Measurements from ENCODE around the gene BRAT1. TPM values are rescaled to one million over a fixed set of nuclear protein-coding genes. Genes with fewer than 3 reads are reported as not detected.

Gene BRAT1
- 39.5 and 40.9 TPM in 2 replicates for total RNA-seq

GRCh38 chr7:2555121-2556052 is at the start of gene BRAT1:
Gene BRAT1 (minus strand): TSS chr7:2555524. CDS start chr7:2554431, 1,093 bp downstream.
- Mint-ChIP-seq H3K36me3 (ENCODE audit: low read depth) (peaks cover 20% of the 10 kb centered on the region), H3K27ac (peak within 1 kb of the TSS; percentile 92), H3K27me3 (no peaks in the 10 kb centered on the region), H3K9me3 (no peaks in the 10 kb centered on the region), H3K4me3 (peak within 1 kb of the TSS; percentile 90), H3K4me1 (peaks cover 29% of the 10 kb centered on the region)
- DNase-seq: peak; percentile 97
- intact Hi-C loops (cut with micrococcal nuclease): loop anchor here (1.0 to 10.0 kb wide), 7 partner anchors 25 to 203 kb away; partner anchors contain the start of genes CHST12, EIF3B and TTYH3

- intact Hi-C loops (cut with micrococcal nuclease): no loop called here
- Mint-ChIP-seq H3K27ac (no peak overlapping the region), H3K4me1 (peaks cover 5% of the 10 kb centered on the region), H3K36me3 (ENCODE audit: low read depth) (no peaks in the 10 kb centered on the region), H3K27me3 (peaks cover 2% of the 10 kb centered on the region), H3K9me3 (no peaks in the 10 kb centered on the region), H3K4me3 (no peak overlapping the region)
- DNase-seq: no peak
Observed at GRCh38 chr7:2604608-2605174, 49.4 kb upstream of the BRAT1 start.

DNA sequence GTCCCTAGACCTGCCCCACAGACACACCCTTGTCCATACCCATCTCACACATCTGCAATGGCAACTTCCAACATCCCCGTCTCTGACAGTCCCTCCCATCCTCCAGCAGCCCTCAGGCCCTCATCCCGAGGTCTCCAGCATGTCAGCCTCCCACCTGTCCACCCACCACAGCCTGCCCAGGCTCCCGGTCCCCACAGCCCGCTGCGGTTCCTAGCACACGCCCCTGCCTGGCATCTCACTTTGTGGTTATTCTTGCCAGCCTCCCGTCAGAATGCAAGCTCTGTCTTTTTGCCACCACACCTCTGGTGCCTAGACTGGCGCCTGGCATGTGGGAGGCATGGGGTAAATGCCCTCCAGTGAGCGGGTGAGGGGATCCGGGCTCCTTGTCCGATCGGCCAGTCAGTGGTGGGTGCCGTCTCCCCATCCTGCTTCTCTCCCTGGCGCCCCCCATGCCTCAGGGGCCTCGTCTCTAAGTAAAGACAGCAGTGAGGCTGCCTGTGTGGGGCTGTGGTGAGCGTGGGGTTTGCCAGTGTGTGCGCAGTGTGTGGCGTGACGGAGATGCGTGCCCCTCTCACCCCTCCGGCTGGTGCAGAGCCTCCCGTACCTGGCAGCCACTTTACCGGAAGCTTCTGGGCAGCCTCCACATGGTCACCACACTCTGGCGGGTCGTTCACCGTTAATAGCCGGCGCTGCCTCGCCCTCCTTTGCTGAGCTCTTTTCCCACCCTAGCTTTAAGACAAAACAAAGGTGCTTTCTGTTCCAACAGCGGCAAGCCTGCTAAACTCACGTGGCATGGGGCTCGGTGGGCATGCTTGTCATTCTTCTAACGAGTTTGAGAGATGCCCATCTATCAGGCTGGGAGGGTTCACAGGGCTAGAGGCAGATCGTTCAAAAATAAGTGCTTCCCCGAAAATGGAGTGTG is 48.0 kb upstream of the BRAT1 start:
- no peak overlapping the region for H3K4me3 Mint-ChIP-seq
- H3K27ac Mint-ChIP-seq: no peak overlapping the region
- no peaks in the 10 kb centered on the region for H3K9me3 Mint-ChIP-seq
- no peaks in the 10 kb centered on the region for H3K27me3 Mint-ChIP-seq
- peaks cover 2% of the 10 kb centered on the region for H3K4me1 Mint-ChIP-seq
- no peaks in the 10 kb centered on the region for H3K36me3 Mint-ChIP-seq (ENCODE audit: low read depth)
- intact Hi-C loops (cut with micrococcal nuclease): no loop called here
- no peak for DNase-seq

DNA sequence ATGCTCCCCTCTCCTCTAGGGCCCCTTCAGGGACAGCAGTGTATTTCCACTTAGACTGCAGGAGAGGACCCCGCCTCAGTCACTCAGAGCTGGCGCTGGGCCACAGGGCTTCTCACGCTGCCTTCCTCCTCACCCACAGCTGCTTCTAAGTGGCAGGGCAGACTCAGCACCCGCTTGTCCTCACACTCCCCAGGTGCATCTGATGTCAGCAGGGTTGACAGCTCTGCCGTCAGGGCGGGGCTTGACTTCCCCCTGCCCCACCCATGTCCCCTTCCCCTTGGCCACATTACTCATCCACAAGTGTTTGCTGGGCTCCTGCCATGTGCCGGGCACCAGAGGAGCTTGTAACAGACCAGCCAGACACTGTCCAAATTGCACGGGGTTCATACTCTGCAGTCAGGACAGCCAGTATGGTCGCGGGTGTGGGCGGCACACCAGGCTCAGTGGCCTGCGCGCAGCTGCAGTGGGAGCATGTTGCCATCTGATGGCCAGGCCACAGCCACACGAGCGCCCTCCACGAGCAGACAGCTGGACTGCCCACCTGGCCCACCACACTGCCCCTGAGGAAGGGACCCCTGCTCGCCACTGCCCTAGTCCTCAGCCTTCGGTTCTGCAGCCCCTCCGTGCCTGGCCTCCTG is 47.2 kb upstream of the BRAT1 start:
- intact Hi-C loops (cut with micrococcal nuclease): no loop called here
- no peaks in the 10 kb centered on the region for H3K27me3 Mint-ChIP-seq
- no peaks in the 10 kb centered on the region for H3K36me3 Mint-ChIP-seq (ENCODE audit: low read depth)
- no peak overlapping the region for H3K27ac Mint-ChIP-seq
- no peaks in the 10 kb centered on the region for H3K9me3 Mint-ChIP-seq
- no peak overlapping the region for H3K4me3 Mint-ChIP-seq
- DNase-seq: no peak
- no peaks in the 10 kb centered on the region for H3K4me1 Mint-ChIP-seq

DNA sequence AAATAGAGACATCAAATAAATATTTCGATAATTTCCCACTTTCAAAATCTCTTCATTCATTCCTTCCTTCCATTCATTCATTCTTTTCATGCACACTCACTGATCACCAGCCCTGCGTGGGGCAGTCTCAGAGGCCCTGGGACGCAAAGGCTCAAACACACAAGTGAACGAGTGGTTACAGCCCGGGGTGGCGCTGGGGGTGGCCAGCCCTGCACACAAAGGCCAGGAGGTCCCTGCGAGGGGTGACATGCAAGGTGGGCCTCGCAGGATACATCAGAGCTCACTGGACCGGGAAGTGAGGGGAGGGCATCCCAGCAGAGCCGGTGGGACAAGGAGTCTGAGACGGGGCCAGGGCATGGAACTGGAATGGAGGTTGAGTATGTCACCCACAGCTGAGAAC is 46.6 kb upstream of the BRAT1 start:
- intact Hi-C loops (cut with micrococcal nuclease): no loop called here
- Mint-ChIP-seq H3K36me3 (ENCODE audit: low read depth) (no peaks in the 10 kb centered on the region), H3K9me3 (no peaks in the 10 kb centered on the region), H3K27ac (no peak overlapping the region), H3K27me3 (no peaks in the 10 kb centered on the region), H3K4me1 (no peaks in the 10 kb centered on the region), H3K4me3 (no peak overlapping the region)
- no peak for DNase-seq

- no peaks in the 10 kb centered on the region for H3K27me3 Mint-ChIP-seq
- H3K4me1 Mint-ChIP-seq: no peaks in the 10 kb centered on the region
- no peaks in the 10 kb centered on the region for H3K36me3 Mint-ChIP-seq (ENCODE audit: low read depth)
- DNase-seq: no peak
- no peaks in the 10 kb centered on the region for H3K9me3 Mint-ChIP-seq
- H3K27ac Mint-ChIP-seq: no peak overlapping the region
- intact Hi-C loops (cut with micrococcal nuclease): no loop called here
- no peak overlapping the region for H3K4me3 Mint-ChIP-seq
Observed at GRCh38 chr7:2601065-2601464, 45.7 kb upstream of the BRAT1 start.

- no peaks in the 10 kb centered on the region for H3K4me1 Mint-ChIP-seq
- H3K9me3 Mint-ChIP-seq: no peaks in the 10 kb centered on the region
- no peak for DNase-seq
- H3K4me3 Mint-ChIP-seq: no peak overlapping the region
- no peak overlapping the region for H3K27ac Mint-ChIP-seq
- H3K36me3 Mint-ChIP-seq (ENCODE audit: low read depth): peaks cover 1% of the 10 kb centered on the region
- no peaks in the 10 kb centered on the region for H3K27me3 Mint-ChIP-seq
- intact Hi-C loops (cut with micrococcal nuclease): no loop called here
Observed at GRCh38 chr7:2598154-2598823, 43.0 kb upstream of the BRAT1 start.

- intact Hi-C loops (cut with micrococcal nuclease): no loop called here
- Mint-ChIP-seq H3K36me3 (ENCODE audit: low read depth) (peaks cover 3% of the 10 kb centered on the region), H3K4me1 (no peaks in the 10 kb centered on the region), H3K4me3 (no peak overlapping the region), H3K9me3 (no peaks in the 10 kb centered on the region), H3K27ac (no peak overlapping the region), H3K27me3 (no peaks in the 10 kb centered on the region)
- DNase-seq: no peak
Observed at GRCh38 chr7:2597273-2597640, 41.9 kb upstream of the BRAT1 start.

DNA sequence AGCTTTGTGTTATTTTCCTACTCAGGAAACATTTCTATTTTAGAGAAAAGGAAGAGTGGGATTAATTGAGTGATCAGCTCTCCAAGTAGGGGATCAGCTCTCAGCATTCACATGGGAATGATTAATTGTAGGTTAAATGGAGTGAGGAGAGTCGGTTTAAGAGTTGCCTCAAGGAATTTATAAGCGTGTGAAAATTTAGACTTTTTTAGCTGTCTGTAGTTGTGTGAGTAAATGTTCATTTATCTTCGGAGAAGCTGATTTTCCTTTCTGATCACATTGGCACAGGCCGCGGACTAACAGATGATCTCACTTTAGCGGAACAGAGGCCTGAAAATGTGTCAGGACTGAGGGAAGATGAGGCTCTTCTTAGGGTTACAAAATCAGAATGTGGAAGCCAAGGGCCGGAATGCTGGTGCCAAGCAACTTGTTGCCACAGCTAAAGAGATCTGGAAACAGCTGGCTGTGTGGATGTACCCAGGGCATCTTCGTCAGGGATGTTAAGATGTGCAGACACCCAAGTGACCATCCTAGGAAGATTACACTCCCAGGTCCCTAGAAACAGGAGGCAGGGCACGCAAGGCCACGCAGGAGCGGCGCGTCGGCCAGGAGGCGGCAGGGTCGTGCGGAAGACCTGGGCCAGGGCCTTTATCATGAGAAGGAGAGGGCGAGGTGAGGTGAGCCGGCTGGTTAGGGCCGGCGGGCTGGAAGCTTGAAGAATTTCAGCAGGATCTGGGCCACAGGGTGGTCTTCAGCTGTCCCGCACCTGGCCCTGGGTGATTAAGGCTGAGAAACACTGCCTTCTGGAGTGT is 41.3 kb upstream of the BRAT1 start:
- Mint-ChIP-seq H3K27me3 (no peaks in the 10 kb centered on the region), H3K36me3 (ENCODE audit: low read depth) (peaks cover 3% of the 10 kb centered on the region), H3K4me1 (no peaks in the 10 kb centered on the region), H3K9me3 (no peaks in the 10 kb centered on the region), H3K4me3 (no peak overlapping the region), H3K27ac (no peak overlapping the region)
- intact Hi-C loops (cut with micrococcal nuclease): no loop called here
- DNase-seq: no peak

DNA sequence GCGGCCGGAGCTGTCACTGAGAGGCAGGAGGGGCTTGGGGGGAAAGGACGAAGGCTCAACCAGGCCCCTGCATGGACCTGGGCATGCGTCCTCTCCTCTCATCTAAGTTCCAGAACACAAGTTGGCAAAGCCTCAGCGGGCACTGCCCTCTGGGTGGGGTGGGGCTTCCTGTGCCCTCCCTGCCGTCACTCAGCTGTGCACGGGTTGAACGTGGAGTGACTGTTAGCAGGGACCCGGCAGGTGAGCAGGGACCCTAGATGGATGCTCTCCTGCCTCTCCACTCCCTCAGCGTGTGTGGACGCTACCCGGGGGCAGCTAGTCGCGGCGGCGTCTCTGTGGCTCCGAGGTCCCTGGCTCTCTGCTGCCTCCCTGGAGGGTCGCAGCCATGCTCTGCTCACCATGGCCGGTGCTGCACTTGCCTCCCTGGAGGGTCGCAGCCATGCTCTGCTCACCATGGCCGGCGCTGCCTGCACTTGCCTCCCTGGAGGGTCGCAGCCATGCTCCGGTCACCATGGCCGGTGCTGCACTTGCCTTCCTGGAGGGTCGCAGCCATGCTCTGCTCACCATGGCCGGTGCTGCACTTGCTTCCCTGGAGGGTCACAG is 40.0 kb upstream of the BRAT1 start:
- intact Hi-C loops (cut with micrococcal nuclease): no loop called here
- DNase-seq: no peak
- H3K4me1 Mint-ChIP-seq: no peaks in the 10 kb centered on the region
- no peaks in the 10 kb centered on the region for H3K27me3 Mint-ChIP-seq
- H3K36me3 Mint-ChIP-seq (ENCODE audit: low read depth): peaks cover 3% of the 10 kb centered on the region
- no peaks in the 10 kb centered on the region for H3K9me3 Mint-ChIP-seq
- no peak overlapping the region for H3K27ac Mint-ChIP-seq
- H3K4me3 Mint-ChIP-seq: no peak overlapping the region

DNA sequence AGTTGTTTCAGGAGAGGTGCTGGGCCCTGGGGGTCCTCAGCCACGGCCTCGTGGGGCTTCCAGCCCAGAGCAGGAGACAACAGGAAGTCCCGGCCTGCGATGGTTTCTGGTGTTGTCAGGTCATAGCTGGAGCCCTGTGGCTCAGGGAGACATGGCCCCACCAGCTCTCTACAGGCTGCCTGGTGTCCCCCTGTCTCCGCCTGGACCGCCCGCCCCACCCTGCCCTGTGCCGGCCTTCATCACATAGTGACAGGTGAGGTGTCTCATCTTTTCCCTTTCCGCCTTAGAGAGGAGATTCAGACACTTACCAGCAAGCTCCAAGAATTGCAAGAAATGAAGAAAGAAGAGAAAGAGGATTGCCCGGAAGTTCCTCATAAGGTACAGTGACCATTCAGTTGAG is 39.3 kb upstream of the BRAT1 start:
- Mint-ChIP-seq H3K4me3 (no peak overlapping the region), H3K27me3 (no peaks in the 10 kb centered on the region), H3K36me3 (ENCODE audit: low read depth) (peaks cover 3% of the 10 kb centered on the region), H3K27ac (no peak overlapping the region), H3K4me1 (no peaks in the 10 kb centered on the region), H3K9me3 (no peaks in the 10 kb centered on the region)
- intact Hi-C loops (cut with micrococcal nuclease): no loop called here
- DNase-seq: no peak

GRCh38 chr7:2593036-2593727 is 37.9 kb upstream of the BRAT1 start:
- Mint-ChIP-seq H3K9me3 (no peaks in the 10 kb centered on the region), H3K36me3 (ENCODE audit: low read depth) (peaks cover 3% of the 10 kb centered on the region), H3K27ac (no peak overlapping the region), H3K27me3 (no peaks in the 10 kb centered on the region), H3K4me3 (no peak overlapping the region), H3K4me1 (no peaks in the 10 kb centered on the region)
- intact Hi-C loops (cut with micrococcal nuclease): no loop called here
- DNase-seq: no peak

Data from activated CD4-positive, alpha-beta T cell treated with anti-CD3 and anti-CD28 coated beads, Interleukin-2, amount 10 ng/mL, durations not matched to agents 24 days and 14 days (primary cell).